ENCODE measurements around the gene CIAO1.
A peak's percentile ranks its signal among the peaks of the same experiment; 100 is the strongest.

DNA sequence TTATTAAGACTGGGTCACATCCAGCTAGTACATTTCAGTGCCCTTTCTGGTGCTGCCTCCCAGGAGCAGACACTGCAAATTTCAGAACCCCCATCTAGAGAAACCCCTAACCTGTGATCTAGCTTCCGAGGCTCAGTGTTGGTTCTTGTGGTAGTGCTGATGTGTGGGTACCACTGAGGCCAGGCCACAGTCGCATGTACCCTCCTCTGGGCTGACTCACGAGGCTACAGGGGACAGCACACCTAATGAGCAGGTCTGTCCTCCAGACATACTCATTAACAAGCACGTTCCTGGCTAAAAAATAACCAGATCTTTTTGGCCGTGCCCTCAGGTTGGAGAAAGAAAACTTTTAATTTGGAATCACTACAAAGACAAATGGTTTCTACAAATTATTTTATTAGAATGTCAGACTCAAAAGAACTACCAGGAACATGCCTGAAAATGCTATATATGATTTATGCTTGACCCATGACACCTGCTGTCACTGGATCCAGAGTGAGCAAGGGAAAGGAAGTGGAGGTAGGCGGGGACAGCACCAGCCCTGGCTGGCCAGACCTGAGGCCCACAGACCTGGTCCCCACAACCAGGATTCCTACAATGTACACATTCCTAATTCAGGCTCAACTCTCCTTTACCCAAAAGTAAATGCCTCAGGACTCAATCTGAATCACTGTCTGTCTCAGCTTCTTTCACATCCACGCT is 8.5 kb downstream of the CIAO1 start:
- TF ChIP-seq, protein P1, sequence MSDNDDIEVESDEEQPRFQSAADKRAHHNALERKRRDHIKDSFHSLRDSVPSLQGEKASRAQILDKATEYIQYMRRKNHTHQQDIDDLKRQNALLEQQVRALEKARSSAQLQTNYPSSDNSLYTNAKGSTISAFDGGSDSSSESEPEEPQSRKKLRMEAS (IDR thresholded peaks at IDR 0.05) = no peak
- TF ChIP-seq POLR2AphosphoS2 (conservative IDR thresholded peaks at IDR 0.05; ENCODE audit: low read length) = no peak
- TF ChIP-seq CBX8 (IDR thresholded peaks at IDR 0.05) = no peak
- no peak for TF ChIP-seq RAD21 (conservative IDR thresholded peaks at IDR 0.05 in 1 of 2, IDR thresholded peaks at IDR 0.05 in 1 of 2)
- TF ChIP-seq POLR2A (IDR thresholded peaks at IDR 0.05; ENCODE audit: low read length) = no peak
- TF ChIP-seq, protein P2, sequence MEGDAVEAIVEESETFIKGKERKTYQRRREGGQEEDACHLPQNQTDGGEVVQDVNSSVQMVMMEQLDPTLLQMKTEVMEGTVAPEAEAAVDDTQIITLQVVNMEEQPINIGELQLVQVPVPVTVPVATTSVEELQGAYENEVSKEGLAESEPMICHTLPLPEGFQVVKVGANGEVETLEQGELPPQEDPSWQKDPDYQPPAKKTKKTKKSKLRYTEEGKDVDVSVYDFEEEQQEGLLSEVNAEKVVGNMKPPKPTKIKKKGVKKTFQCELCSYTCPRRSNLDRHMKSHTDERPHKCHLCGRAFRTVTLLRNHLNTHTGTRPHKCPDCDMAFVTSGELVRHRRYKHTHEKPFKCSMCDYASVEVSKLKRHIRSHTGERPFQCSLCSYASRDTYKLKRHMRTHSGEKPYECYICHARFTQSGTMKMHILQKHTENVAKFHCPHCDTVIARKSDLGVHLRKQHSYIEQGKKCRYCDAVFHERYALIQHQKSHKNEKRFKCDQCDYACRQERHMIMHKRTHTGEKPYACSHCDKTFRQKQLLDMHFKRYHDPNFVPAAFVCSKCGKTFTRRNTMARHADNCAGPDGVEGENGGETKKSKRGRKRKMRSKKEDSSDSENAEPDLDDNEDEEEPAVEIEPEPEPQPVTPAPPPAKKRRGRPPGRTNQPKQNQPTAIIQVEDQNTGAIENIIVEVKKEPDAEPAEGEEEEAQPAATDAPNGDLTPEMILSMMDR (IDR thresholded peaks at IDR 0.05) = no peak
- no peak for TF ChIP-seq CHD4 (IDR thresholded peaks at IDR 0.05; ENCODE audit: borderline replicate concordance)
- TF ChIP-seq CEBPB (IDR thresholded peaks at IDR 0.05) = no peak
- TF ChIP-seq, protein P3, sequence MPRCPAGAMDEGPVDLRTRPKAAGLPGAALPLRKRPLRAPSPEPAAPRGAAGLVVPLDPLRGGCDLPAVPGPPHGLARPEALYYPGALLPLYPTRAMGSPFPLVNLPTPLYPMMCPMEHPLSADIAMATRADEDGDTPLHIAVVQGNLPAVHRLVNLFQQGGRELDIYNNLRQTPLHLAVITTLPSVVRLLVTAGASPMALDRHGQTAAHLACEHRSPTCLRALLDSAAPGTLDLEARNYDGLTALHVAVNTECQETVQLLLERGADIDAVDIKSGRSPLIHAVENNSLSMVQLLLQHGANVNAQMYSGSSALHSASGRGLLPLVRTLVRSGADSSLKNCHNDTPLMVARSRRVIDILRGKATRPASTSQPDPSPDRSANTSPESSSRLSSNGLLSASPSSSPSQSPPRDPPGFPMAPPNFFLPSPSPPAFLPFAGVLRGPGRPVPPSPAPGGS (IDR thresholded peaks at IDR 0.05) = 0 out of 3 replicates have a peak, but pooled peaks have one; percentile 31
